ENCODE data around the gene ORC2. TPM values are rescaled to one million over a fixed set of nuclear protein-coding genes. Genes with fewer than 3 reads are reported as not detected.
"Not testable (repeated sequence)": the region's sequence is repeated elsewhere in the genome, so short reads cannot be mapped to it uniquely, and the experiment has no call there.

ORC2 gene
- total RNA-seq, 1 donor from 2014 or later = 16.9 TPM

DNA sequence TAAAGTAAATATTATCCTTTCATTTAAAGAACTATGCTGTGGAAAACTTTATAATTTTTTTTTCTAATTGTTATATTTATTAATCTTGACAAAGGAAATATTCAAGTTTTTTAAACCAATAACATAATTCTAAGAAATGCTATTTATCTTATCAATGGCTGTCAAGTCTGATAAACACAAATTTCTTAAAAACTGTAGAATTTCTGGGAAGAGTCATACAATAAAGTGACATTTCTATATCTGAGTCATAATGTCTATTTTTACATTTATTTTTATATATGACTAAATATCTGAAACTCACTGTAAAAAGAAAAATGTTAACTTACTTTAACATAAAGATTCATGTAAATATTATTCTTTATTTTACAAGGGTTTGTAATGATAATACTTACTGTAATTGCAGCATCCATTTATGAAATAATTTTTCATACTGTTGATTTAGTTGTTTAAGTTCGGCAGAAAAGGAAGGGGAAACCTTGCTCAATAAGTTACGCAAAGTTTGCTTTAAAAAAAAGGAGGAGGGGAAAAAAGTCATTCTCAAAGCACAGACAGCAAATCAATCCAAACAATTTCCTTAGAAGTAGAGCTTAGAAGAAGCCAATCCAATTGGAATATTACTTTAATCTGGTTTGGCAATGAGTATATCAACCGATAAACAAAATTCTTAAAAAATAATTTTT lies 32.4 kb downstream of the ORC2 start:
- no peak for DNase-seq (ENCODE audit: low read depth in 2 of 2)

DNA sequence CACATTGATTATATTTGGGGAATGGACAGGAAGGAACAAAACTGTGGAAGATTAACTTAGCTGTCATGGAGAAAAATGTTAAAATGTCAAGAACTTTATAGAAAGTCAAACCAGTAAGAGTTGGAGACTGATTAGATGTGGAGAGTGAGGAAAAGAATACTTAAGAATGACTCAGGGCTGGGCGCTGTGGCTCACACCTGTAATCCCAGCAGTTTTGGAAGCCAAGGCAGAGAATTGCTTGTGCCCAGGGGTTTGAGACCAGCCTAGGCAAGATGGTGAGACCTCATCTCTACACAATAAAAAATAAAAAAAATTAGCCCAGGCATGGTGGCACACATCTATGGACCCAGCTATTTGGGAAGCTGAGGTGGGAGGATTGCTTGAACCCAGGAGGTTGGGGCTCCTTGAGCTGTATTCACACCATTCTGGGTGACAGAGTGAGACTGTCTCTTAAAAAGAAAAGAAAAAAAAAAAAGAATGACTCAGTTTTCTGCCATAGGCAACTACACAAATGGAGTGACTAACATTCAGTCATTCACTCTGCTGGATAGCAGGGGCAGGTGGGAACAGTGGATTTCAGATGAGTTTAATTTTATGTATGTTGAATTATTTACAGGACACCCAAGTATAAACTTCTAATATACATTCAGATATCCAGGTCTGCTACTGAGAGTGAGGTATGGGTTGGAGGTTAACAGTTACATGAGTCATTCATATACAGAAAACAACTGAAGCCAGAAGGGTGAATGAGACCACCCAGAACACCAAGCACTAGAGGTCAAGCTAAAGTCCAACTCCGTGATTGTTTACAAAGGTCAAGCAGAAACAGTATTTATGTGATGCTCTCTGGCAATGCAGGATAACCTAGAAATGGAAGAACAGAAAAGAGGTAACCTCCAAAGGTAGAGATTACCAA lies 33.9 kb downstream of the ORC2 start:
- no peak for DNase-seq (ENCODE audit: low read depth in 2 of 2)

DNA sequence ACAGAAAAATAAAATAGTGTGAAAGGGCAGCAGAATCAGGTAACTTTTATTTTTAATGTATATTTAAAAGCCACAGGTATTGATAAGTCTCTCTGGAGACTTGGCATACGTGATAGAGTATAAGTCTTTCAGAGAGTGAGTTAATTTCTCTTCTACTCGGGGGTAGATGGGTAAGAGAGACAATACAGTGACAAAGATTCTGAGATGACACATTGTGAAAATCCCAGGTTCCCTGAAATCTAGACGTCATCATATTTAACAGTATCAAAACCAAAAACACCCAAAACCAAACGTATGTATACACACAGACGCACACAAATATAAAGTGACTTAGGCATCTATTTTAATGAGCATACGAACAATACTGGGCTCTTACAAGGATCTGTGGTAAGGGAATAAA lies 41.0 kb downstream of the ORC2 start:
- DNase-seq (ENCODE audit: low read depth in 2 of 2) = no peak

DNA sequence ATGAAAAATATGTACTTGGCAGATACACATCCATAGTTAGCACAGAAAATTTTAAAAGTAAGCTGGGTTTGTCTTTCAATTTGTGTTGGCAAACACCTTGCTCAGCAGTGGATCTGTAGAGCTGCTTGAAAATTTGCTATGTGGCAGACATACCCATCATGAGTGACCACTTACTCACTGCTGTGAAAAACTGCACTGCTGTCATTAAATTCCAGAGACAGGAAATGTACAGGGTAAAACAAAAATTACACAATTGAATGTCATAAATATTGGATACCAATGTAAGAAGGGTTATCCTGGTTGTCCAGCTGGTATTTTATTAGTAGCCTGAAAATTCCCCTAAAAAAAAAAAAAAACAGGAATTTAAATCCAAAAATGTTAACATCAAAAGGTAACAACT lies 49.8 kb downstream of the ORC2 start:
- DNase-seq (ENCODE audit: low read depth in 2 of 2) = peak; percentile 49 to 64

DNA sequence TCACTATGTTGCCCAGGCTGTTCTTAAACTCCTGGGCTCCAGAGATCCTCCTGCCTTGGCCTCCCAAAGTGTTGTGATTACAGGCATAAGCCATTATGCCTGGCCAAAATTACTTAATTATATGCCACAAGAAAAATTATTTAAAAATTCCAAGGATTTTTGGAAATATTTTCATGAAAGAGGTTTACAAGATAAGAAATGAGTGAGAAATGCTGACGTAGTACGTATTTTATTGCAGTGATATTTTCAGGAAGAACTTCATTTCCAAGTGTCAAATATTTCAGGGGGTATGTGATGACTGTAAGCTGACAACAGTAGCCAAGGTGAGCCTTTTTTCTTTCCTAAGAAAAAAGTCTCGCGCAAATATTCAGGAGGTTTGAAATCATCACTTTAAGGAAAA lies 53.5 kb downstream of the ORC2 start:
- no peak for DNase-seq (ENCODE audit: low read depth in 2 of 2)

DNA sequence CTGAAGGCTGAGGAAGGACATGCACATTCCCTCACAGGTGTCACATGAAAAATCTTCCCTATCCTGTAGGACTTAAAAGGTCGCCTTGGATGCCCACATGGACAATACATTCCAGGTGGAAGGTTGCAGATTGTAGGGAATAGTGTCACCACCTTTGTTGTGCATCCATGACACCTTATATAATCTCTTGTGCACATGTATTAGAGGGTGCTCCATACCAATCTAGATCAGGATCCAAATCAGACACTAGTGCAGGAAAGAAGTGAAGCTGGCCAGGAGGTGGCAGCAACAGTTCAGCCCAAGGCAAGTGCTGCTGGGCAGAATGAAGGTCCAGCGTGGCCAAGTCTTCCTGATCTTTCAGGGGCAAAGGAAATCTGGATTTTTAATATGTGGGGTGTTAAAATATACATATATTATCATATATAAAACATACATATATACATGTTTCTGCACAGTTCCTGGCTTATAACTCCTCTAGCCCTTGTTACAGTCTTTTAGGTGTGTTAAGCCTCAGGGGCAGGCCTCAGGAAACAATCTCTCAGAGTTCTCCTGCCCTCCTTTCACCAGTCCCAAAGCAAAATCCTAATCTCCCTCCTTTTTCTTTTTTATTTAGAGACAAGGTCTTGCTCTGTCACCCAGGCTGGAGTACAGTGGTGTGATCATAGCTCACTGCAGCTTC lies 57.7 kb downstream of the ORC2 start:
- peak; percentile 65 to 78 for DNase-seq (ENCODE audit: low read depth in 2 of 2)

DNA sequence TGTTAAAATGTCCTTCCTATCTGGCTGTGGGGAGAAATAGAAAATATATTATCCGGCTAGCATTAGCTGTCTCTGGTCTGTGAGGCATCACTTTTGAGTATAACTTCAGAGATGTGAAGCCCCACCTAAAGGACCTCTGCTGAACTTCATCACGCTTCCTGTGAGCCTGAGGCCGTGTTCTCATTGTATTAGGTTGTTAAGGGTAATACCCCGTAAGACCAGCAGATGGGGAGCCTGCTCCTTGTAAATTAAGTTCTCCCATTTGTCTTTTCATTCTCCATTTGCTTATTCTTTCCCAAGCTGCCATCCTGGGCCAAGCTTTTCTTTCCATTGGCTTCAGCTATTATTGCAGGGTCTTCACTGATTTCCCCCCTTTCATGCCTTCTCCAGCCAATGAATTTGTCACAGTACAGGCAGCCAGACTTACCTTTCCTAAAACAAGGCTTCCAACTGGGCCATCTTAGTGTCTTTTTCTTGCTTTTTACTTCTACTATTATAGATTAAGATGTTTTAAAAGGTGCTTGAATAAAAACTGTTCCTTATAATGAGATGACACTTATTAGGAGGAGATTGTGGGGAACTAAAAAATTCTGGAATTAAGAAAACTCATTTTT lies 61.9 kb downstream of the ORC2 start:
- DNase-seq (ENCODE audit: low read depth in 2 of 2) = peak; percentile 82 to 91

DNA sequence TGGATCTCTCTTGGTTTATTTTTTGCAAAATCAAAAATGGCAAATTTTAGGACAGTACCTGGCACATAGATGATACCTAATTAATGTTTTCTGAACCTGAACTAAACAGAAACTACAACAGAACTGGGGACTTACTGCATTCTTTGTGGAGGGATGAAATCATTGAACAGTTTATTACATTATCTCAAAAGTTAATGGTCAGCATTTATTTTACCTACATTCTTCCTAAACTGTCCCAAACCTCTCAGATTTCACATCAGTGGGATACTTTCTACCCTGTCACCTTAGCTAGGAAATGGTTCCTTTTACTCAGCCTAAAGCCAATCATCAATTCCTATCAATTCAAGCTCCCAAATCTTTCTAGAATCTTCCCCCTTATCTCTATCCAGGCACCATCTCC lies 64.0 kb downstream of the ORC2 start:
- DNase-seq (ENCODE audit: low read depth in 2 of 2) = no peak

DNA sequence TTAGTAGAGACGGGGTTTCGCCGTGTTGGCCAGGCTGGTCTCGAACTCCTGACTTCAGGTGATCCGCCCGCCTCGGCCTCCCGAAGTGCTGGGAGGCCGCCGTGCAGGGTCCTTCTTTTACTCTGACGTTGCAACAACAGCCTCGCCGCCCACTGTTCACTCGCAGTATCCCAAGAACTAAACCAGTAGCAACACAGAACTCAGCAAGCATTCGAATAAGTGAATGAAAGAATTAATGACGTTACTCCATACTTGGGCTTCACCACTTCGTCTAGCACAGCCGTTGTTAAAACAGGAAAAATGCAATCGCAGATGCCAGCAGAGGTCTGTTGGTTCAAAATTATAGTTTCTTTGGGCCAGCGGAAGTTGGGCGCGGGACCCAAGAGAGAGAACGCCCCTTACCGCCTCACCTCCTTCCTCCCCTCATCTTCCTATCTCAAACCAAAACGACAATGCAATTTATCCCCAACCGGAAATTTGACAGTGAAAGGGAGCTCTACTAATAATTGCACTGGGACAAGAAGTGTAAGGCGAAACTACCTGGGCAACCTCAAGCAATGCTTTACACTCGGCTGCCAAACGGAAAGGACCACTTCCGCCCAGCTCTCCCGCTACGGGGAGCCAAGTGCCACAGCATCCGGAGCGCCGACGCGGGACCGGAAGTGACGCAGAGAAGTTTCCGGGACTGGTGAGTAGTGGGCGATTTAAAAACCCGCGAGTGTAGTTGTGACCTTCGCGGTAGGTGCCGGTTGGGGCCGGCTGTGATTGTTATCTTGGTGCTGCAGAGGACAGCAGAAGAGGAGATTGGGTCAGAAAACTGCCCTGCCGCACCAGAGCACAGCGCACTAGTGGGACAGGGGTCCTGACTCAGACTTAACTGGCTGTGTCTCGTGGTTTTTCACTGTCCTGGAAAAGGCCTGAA lies 74.5 kb downstream of the ORC2 start, which contains the start of the genes NIF3L1 and PPIL3:
Gene NIF3L1 (plus strand): TSS at position 668 of the 922 bp plus-strand sequence. CDS start 2,573 bp downstream, outside the sequence.
Gene PPIL3 (minus strand): TSS at position 374 of the 922 bp plus-strand sequence. CDS start 1,462 bp downstream, outside the sequence.
- peak; percentile 96 to 97 for DNase-seq (ENCODE audit: low read depth in 2 of 2)

DNA sequence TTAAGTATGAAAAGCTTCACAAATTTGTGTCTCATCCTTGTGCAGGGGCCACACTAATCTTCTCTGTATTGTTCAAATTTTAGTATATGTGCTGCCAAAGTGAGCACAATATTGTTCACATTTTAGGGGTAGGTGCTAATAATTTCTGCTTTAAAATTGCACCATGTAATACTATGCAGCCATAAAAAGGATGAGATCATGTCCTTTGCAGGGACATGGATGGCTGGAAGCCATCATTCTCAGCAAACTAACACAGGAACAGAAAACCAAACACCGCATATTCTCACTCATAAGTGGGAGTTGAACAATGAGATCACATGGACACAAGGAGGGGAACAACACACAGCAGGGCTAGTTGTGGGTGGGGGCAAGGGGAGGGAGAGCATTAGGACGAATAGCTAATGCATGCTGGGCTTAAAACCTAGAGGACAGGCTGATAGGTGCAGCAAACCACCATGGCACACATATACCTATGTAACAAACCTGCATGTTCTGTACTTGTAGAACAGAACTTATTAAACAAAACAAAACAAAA lies 81.7 kb downstream of the ORC2 start:
- not testable (repeated sequence) for DNase-seq (ENCODE audit: low read depth in 2 of 2)

DNA sequence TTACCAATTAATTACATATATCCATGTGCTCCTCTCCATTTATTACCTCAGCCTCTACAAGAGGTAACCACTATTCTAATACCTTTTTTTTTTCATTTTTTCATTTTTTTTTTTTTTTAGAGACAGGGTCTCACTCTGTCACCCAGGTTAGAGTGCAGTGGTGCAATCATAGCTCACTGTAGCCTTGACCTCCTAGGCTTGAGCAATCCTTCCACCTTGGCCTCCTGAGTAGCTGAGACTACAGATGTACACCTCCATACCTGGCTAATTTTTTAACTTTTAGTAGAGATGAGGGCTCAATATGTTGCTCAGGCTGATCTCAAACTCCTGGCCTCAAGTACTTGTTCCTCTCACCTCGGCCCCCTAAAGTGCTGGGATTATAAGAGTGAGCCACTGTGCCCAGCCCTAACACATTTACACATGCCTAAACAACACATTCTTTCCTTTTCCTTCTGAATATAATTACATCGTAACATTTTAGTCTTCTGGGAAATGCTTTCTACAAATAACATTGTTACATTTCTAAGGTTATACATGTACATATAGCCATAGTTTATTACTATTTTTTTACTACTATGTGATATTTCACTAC lies 85.1 kb downstream of the ORC2 start:
- DNase-seq (ENCODE audit: low read depth in 2 of 2) = no peak

DNA sequence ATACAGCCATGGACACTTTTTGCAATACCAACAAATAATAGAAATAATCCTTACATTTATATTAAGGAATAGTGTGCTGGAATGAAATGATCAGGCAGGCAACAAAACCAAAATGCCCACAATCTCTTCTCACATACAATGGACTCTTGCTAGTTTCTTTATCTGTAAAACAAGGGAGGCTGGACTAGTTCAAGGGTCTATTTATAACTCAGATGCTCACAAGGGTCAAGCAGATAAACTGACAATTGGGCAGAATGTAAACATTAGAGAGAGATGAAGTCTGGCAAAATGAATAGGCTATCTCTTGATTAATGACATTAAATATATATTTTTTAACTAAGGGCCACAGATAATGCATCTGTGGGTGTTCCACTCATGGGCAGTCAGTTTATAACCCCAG lies 86.0 kb downstream of the ORC2 start:
- no peak for DNase-seq (ENCODE audit: low read depth in 2 of 2)

DNA sequence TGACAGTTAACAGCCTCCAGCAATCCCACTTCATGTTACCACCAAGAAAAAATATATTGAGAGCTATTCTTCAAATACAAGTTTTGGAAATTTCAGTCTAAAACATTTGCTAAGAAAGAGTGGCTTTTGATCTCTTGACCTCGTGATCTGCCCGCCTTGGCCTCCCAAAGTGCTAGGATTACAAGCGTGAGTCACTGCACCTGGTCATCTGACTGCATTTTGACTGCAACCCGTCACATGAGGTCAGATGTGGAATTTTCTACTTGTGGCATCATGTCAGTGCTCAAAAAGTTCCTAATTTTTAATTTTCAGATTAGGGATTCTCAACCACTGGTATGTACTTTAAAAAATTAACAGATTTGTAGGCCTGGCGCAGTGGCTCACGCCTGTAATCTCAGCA lies 89.9 kb downstream of the ORC2 start:
- DNase-seq (ENCODE audit: low read depth in 2 of 2) = no peak

DNA sequence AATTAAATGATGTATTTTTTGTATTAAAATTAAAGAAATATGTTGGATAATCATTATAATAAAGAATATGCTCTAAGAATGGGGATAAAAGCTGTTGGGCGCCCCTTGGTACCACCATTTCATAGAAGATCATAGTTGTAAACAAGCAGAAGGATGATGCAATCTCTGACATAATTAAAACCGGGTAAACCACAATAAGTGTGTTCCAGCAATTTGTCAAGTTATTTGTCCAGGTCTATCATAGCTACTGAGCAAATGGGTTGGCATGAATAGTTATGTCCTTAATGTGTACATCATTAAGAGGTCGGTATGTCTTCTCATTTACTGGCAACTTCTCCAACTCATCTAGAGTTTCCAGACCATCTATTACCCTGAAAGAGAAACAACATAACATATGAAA lies 92.3 kb downstream of the ORC2 start:
- no peak for DNase-seq (ENCODE audit: low read depth in 2 of 2)

DNA sequence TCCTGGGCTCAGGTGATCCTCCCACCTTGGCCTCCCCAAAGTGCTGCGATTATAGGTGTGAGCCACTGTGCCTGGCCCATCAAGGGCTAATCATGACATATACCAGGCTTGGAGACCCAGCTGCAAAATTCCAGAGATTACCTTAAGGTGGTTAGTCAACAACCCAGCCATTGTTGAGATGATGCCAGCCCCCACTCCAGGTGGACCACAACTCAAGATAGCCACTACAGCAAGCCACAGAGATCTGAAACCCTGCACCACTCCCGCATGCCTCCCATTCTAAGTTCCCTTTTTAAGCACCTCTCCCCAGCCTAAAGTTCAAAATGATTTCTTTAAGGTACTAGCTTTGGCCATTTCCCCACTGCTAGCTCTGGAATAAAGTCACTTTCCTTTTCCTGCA lies 94.4 kb downstream of the ORC2 start:
- no peak for DNase-seq (ENCODE audit: low read depth in 2 of 2)

DNA sequence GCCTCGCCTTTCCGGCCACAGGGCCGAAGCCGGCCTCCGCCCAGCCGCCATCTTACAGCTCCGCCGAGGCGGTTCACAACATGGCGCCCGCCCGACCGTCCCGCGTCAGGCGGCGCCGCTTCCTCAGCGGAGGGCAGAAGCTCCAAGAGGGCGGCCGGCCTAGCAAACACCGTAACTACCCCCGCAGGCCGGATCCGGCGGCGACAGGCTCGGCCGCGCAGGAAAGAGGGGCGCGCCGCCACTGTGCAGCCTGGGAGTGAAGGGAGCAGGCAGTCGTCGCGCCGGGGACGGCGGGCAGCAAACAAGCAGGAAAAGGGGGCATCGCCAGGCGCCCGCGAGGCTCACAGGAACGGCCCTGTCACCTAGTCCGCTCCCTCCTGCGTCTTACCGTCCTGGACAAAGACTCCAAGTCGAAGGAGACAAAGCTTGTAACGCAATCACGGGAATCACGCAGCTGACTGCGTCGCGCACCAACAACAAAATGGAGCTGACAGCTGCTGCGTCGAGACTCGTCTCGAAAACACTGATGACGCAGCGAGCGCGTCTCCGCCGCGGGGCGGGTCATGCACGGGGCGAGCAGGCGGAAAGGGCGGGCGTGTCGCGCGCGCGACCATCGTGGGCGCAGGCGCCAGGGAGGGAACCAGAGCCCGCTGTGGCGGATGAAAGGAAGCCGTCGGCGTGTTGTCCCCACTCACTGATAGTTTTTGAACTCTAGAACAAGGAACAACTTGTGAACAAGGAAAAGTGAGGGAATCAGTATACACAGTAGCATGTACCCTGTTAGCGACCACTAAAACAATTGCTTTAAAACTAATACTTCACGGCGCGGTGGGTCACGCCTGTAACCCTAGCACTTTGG lies 99.1 kb downstream of the ORC2 start, which contains the start of gene CLK1:
Gene CLK1 (minus strand): TSS at position 483 of the 859 bp plus-strand sequence. CDS start 2,796 bp downstream, outside the sequence.
- peak; percentile 90 to 94 for DNase-seq (ENCODE audit: low read depth in 2 of 2)

DNA sequence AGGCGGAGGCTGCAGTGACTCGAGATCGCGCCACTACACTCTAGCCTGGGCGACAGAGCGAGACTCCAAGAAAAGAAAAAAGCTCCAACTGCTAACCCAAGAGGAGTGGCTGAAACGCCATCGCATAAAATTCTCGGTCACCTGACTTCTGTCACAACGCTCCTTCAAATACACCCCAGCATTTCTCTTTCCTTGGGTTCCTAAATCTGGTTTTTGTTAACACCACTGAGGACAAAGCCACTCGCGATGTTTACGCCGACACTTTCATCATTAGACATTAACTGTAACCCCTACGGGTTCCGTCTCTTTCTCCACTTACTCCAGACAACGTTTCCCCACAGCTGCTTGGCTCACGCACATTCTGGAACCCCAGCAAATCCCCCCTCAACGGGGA lies 99.7 kb downstream of the ORC2 start:
- peak in 1 of 2 donors; percentile 25 for DNase-seq (ENCODE audit: low read depth in 2 of 2)

DNA sequence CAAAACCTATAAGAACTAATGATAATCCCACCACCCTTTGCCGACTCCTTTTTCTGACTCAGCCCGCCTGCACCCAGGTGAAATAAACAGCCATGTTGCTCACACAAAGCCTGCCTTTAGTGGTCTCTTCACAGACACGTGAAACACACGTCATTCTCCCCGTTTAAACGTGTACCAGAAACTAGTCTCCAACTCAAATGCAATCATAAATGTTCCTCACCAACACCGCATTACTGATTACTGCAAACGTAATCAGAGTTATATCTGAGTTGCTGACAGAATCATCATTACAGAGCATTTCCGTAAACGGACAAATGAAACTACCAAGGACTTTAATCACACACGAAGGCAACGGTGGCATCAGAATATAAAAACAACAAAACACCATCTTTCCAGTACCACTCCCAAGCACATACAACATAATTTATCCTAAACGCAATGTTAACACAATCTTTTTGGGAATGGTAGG lies 100.9 kb downstream of the ORC2 start:
- peak; percentile 57 to 85 for DNase-seq (ENCODE audit: low read depth in 2 of 2)

Measured in dermis microvascular lymphatic vessel endothelial cell (primary cell).